ENCODE data around the gene SAP130. TPM values are rescaled to one million over a fixed set of nuclear protein-coding genes. Genes with fewer than 3 reads are reported as not detected.
"Not testable (repeated sequence)": the region's sequence is repeated elsewhere in the genome, so short reads cannot be mapped to it uniquely, and the experiment has no call there.

The SAP130 gene
- total and polyA plus RNA-seq, 2 experiments from 2014 or later = 5.5 to 8.7 TPM

DNA sequence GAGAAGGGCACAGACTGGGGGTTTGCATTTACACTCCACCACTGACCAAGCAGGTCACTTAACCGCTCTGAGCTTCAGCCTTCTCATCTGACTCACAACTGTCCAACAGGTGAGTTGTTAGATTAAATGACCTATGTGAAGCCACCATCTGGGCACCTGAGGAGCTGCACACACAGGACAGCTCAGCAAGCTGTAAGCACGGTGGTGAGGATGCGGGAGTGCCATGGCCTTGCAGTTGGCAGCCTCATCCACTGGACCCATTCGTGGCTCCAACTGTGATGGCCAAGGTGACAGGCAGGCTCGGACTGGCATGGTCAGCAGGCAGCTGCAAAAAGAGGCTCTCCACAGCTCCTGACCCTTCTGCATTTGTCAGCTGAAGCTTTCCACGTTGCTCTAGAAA is 118.8 kb downstream of the SAP130 start:
- H3K4me1 ChIP-seq (ENCODE audit: insufficient read depth) = no peaks in the 10 kb centered on the region
- H4K20me1 ChIP-seq (ENCODE audit: insufficient read depth) = no peaks in the 10 kb centered on the region
- DNase-seq = no peak
- no peaks in the 10 kb centered on the region for H3K79me2 ChIP-seq (ENCODE audit: insufficient read depth)
- no peak overlapping the region for H3K27ac ChIP-seq
- no peaks in the 10 kb centered on the region for H3K36me3 ChIP-seq (ENCODE audit: low read depth)
- H2AFZ ChIP-seq = no peak overlapping the region
- TF ChIP-seq EZH2 (IDR thresholded peaks at IDR 0.05; ENCODE audit: insufficient read depth, poor library complexity, severe bottlenecking) = no peak
- no peak for TF ChIP-seq EZH2phosphoT487 (IDR thresholded peaks at IDR 0.05; ENCODE audit: insufficient read depth, low read depth)
- H3K4me3 ChIP-seq = no peak overlapping the region
- 47 to 51% methylated on average over 6 of the region's 6 CpGs for WGBS, 2 experiments (ENCODE audit: low coverage in 1 of 2, low lambda C conversion rate in 2 of 2, missing lambda C conversion rate in 2 of 2)
- no peaks in the 10 kb centered on the region for H3K9me2 ChIP-seq (ENCODE audit: insufficient read depth)
- H3K27me3 ChIP-seq (replicated peaks; ENCODE audit: insufficient read depth) = peaks cover 16% of the 10 kb centered on the region; the same call in 1 of the 2 replicates
- in situ Hi-C loops (cut with MboI) = no loop called here
- no peak overlapping the region for H3K9ac ChIP-seq
- H3K4me2 ChIP-seq (ENCODE audit: unreplicated experiment) = no peak overlapping the region
- H3K9me3 ChIP-seq (ENCODE audit: low read depth) = no peaks in the 10 kb centered on the region
- H3F3A ChIP-seq (ENCODE audit: insufficient read depth) = no peaks in the 10 kb centered on the region

DNA sequence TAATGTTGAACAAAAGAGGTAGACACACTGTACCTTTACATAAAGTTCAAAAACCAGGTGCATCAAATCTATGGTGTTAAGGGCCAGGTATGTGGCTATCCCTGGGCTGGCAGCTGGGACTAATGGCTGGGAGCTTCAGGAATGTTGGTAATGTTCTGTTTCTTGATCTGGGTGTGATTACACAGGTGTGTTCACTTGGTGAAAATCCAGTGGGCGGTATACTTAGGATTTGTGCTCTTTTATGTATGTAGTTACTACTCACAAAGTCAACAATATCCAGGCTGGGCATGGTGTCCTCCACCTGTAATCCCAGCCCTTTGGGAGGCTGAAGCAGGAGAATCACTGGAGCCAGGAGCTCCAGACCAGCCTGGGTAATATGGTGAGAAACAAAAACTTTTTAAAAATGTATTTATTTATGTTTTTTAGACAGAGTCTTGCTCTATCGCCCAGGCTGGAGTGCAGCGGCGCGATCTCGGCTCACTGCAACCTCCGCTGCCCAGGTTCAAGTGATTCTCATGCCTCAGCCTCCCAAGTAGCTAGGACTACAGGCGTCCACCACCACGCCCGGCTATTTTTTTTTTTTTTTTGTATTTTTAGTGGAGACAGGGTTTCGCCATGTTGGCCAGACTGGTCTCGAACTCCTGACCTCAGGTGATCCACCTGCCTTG is 120.0 kb downstream of the SAP130 start:
- H3K4me1 ChIP-seq (ENCODE audit: insufficient read depth); H3K27ac ChIP-seq; DNase-seq; H3K9me3 ChIP-seq (ENCODE audit: low read depth); H3K4me2 ChIP-seq (ENCODE audit: unreplicated experiment); H4K20me1 ChIP-seq (ENCODE audit: insufficient read depth); H3K36me3 ChIP-seq (ENCODE audit: low read depth); H3K9ac ChIP-seq; H2AFZ ChIP-seq; H3F3A ChIP-seq (ENCODE audit: insufficient read depth); H3K9me2 ChIP-seq (ENCODE audit: insufficient read depth); H3K4me3 ChIP-seq; in situ Hi-C loops (cut with MboI); H3K79me2 ChIP-seq (ENCODE audit: insufficient read depth): not testable (repeated sequence)
- 83 to 88% methylated on average over 11 to 12 of the region's 12 CpGs for WGBS, 2 experiments (ENCODE audit: low coverage in 1 of 2, low lambda C conversion rate in 2 of 2, missing lambda C conversion rate in 2 of 2)
- H3K27me3 ChIP-seq (replicated peaks; ENCODE audit: insufficient read depth) = peaks cover 16% of the 10 kb centered on the region; the same call in 1 of the 2 replicates

DNA sequence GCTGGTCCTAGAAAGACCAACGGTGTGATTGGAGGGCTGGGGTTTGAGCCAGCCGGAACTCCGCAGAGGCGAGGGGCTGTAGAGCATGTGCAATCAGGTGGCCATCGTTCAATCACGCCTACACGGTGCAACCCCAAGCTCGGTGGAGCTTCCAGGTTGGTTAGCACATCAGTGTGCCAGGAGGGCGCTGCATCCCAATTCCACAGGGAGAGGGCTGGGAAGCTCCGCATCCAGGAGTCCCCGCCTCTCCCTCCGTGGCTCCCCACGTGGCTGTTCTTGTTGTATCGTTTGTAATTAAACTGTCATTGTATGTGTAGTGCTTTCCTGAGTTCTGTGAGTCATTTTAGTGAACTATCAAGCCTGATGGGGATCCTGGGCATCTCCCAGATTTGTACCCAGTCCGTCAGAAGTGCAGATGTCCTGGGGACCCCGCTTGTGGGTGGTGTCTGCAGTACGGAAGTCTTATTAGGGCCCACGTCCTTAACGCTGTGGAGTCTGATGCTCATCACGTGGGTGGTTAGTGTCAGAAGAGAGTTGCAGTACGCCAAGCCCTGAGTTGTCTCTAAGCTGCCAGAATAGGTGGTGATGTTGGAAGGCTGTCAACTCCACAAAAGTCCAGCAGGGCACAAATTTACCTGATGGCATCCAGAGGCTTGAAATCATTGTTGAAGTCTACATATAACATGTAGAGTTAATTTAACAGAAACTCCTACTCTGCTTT is 121.5 kb downstream of the SAP130 start:
- Histone ChIP-seq H3K27ac (no peak overlapping the region), H3K36me3 (ENCODE audit: low read depth) (no peaks in the 10 kb centered on the region), H3K4me1 (ENCODE audit: insufficient read depth) (no peaks in the 10 kb centered on the region), H2AFZ (peak overlapping the region; percentile 34; the same call in 1 of the 2 replicates), H3K4me2 (ENCODE audit: unreplicated experiment) (no peak overlapping the region), H3K9me3 (ENCODE audit: low read depth) (no peaks in the 10 kb centered on the region), H3K79me2 (ENCODE audit: insufficient read depth) (no peaks in the 10 kb centered on the region), H3K4me3 (no peak overlapping the region), H3K9ac (no peak overlapping the region), H3F3A (ENCODE audit: insufficient read depth) (no peaks in the 10 kb centered on the region), H3K9me2 (ENCODE audit: insufficient read depth) (no peaks in the 10 kb centered on the region), H4K20me1 (ENCODE audit: insufficient read depth) (no peaks in the 10 kb centered on the region), H3K27me3 (replicated peaks; ENCODE audit: insufficient read depth) (peaks cover 16% of the 10 kb centered on the region; the same call in 1 of the 2 replicates)
- 40 to 45% methylated on average over 20 to 21 of the region's 21 CpGs for WGBS, 2 experiments (ENCODE audit: low coverage in 1 of 2, low lambda C conversion rate in 2 of 2, missing lambda C conversion rate in 2 of 2)
- in situ Hi-C loops (cut with MboI) = no loop called here
- TF ChIP-seq EZH2 (IDR thresholded peaks at IDR 0.05; ENCODE audit: insufficient read depth, poor library complexity, severe bottlenecking) (no peak), EZH2phosphoT487 (IDR thresholded peaks at IDR 0.05; ENCODE audit: insufficient read depth, low read depth) (no peak)
- DNase-seq = peak; percentile 9

DNA sequence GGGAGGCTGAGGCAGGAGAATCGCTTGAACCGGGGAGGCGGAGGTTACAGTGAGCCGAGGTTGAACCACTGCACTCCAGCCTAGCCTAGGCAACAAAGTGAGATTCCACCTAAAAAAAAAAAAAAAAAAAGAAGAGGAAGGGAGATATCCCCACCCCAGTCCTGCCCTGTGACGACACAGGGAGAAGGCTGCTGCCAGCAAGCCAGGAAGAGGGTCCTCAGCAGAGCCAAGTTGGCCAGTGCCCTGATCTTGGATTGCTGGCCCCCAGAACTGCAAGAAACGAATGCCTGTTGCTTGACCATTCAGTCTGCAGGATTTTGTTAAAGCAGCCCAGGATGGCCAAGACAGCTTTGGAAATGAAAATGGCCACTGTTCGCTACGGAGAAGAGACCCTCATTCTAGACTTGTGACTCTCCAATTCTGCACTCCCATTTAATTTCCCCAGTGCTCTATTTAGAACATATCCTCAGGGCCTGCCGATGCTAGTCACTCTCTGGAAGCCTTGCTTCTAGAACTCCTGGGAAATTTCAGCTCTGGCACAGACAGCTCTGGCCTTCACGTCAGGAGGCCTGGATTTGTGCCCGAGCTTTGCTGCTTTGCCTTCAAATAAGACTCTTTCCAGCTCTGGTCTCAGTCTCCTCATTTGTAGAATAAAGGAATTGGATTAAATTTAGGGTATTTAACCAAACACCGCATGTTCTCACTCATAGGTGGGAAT is 126.4 kb downstream of the SAP130 start:
- WGBS, 2 experiments (ENCODE audit: low coverage in 1 of 2, low lambda C conversion rate in 2 of 2, missing lambda C conversion rate in 2 of 2) = 52 to 54% methylated on average over 12 of the region's 12 CpGs

More for the DNA sequence above, 126.4 kb downstream of the SAP130 start:
- no peak overlapping the region for H2AFZ ChIP-seq
- TF ChIP-seq EZH2phosphoT487 (IDR thresholded peaks at IDR 0.05; ENCODE audit: insufficient read depth, low read depth) (no peak), EZH2 (IDR thresholded peaks at IDR 0.05; ENCODE audit: insufficient read depth, poor library complexity, severe bottlenecking) (no peak)
- DNase-seq = peak; percentile 23
- H3K27me3 ChIP-seq (replicated peaks; ENCODE audit: insufficient read depth) = peaks cover 11% of the 10 kb centered on the region; the same call in 1 of the 2 replicates
- H3K9me2 ChIP-seq (ENCODE audit: insufficient read depth) = no peaks in the 10 kb centered on the region
- H3K79me2 ChIP-seq (ENCODE audit: insufficient read depth) = no peaks in the 10 kb centered on the region
- H3K4me1 ChIP-seq (ENCODE audit: insufficient read depth) = no peaks in the 10 kb centered on the region
- H4K20me1 ChIP-seq (ENCODE audit: insufficient read depth) = no peaks in the 10 kb centered on the region
- H3K9ac ChIP-seq = no peak overlapping the region
- no peak overlapping the region for H3K4me2 ChIP-seq (ENCODE audit: unreplicated experiment)
- no peaks in the 10 kb centered on the region for H3K9me3 ChIP-seq (ENCODE audit: low read depth)
- in situ Hi-C loops (cut with MboI) = no loop called here
- H3F3A ChIP-seq (ENCODE audit: insufficient read depth) = no peaks in the 10 kb centered on the region
- no peak overlapping the region for H3K4me3 ChIP-seq
- H3K27ac ChIP-seq = no peak overlapping the region
- no peaks in the 10 kb centered on the region for H3K36me3 ChIP-seq (ENCODE audit: low read depth)

Measured in GM23248 (cell line).